ENCODE results near the gene LIG3. TPM values are rescaled to one million over a fixed set of nuclear protein-coding genes. Genes with fewer than 3 reads are reported as not detected.
"Not testable (repeated sequence)": the region's sequence is repeated elsewhere in the genome, so short reads cannot be mapped to it uniquely, and the experiment has no call there.

LIG3 gene
- total RNA-seq, 3 donors from 2014 or later: 13.8 to 159 (median 54.0) TPM

DNA sequence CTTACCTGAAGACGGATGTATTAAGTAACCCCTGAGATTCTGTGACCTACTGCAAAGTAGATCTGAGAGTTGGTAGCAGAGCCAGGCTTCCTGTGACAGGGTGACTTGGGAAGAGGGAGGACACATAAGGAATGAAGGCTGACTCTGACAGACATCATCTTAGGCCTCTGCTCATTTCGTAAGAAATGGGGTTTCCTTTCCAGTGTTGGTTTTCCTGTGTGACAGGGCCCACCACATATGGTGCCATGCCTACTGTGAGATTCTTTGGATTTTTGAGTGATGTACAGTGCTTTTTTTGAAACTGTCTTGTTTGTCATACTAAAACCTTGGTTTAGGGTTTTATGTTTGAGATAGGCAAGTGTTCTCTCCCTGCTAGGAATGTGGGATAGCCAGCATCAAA lies 12.7 kb downstream of the LIG3 start:
- H3K36me3 ChIP-seq: no peaks in the 10 kb centered on the region
- H3K4me3 ChIP-seq: no peak overlapping the region
- no peaks in the 10 kb centered on the region for H3K9me3 ChIP-seq
- intact Hi-C loops (cut with DNase I; ENCODE audit: low total_unique reads): no loop called here
- H3K27me3 ChIP-seq: no peaks in the 10 kb centered on the region
- H3K27ac ChIP-seq: no peak overlapping the region
- peaks cover 0 to 9% of the 10 kb centered on the region in 2 donors for H3K4me1 ChIP-seq
- TF ChIP-seq POLR2AphosphoS5 (IDR thresholded peaks at IDR 0.05) (no peak), POLR2A (IDR thresholded peaks at IDR 0.05) (no peak)
- TF ChIP-seq, protein P1, sequence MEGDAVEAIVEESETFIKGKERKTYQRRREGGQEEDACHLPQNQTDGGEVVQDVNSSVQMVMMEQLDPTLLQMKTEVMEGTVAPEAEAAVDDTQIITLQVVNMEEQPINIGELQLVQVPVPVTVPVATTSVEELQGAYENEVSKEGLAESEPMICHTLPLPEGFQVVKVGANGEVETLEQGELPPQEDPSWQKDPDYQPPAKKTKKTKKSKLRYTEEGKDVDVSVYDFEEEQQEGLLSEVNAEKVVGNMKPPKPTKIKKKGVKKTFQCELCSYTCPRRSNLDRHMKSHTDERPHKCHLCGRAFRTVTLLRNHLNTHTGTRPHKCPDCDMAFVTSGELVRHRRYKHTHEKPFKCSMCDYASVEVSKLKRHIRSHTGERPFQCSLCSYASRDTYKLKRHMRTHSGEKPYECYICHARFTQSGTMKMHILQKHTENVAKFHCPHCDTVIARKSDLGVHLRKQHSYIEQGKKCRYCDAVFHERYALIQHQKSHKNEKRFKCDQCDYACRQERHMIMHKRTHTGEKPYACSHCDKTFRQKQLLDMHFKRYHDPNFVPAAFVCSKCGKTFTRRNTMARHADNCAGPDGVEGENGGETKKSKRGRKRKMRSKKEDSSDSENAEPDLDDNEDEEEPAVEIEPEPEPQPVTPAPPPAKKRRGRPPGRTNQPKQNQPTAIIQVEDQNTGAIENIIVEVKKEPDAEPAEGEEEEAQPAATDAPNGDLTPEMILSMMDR (IDR thresholded peaks at IDR 0.05): no peak
- no peak for DNase-seq (ENCODE audit: low spot score in 2 of 2)

DNA sequence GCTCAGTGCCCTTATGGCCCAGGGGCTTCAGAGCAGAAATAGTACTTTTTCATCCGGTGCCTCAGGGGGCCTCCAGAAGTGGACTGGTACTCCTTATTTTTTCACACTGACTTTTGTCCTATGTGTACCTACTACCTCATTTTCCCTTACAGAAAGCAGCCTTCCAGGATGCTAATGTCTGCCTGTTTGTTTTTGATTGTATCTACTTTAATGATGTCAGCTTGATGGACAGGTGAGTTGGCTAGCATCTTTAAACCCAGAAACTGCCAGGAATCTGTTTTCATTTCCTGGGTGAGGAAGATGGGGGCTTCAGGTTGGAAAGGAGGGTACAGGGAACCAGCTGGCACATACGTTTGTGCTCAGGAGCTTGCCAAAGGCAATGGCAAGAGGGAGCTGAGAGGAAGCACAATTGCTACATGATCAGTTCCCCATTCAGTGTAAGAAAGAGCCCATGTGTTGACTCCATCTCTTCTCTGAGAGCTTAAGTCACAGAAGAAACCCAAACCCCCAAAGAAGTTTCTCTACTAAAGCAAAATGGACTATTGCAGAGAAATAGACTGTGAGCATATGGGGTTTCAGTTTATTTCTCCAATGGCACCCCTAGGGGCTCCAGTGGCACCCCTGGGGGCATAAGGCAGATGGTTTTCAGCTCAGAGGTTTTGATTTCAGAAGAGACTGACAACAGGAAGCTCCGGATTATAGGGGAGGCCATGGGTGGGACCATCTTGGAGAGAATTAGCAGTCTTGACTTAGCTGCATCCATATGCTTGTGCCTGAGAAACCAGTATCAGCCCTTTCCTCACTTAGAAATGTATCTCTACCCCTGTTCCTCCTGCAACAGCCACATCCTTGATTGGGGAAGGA lies 16.3 kb downstream of the LIG3 start:
- Histone ChIP-seq H3K27ac (peak overlapping the region; percentile 75 to 79), H3K9me3 (no peaks in the 10 kb centered on the region), H3K27me3 (no peaks in the 10 kb centered on the region), H3K4me3 (no peak overlapping the region), H3K4me1 (peaks cover 0 to 9% of the 10 kb centered on the region in 2 donors), H3K36me3 (no peaks in the 10 kb centered on the region)
- DNase-seq (ENCODE audit: low spot score in 2 of 2): no peak
- intact Hi-C loops (cut with DNase I; ENCODE audit: low total_unique reads): no loop called here
- TF ChIP-seq, protein P1 (IDR thresholded peaks at IDR 0.05): no peak
- TF ChIP-seq POLR2A (IDR thresholded peaks at IDR 0.05) (no peak), POLR2AphosphoS5 (IDR thresholded peaks at IDR 0.05) (no peak)

GRCh38 chr17:34997355-34997862 lies 17.1 kb downstream of the LIG3 start:
- Histone ChIP-seq H3K4me1 (peaks cover 0 to 9% of the 10 kb centered on the region in 2 donors), H3K36me3 (no peaks in the 10 kb centered on the region), H3K9me3 (no peaks in the 10 kb centered on the region), H3K27me3 (no peaks in the 10 kb centered on the region), H3K27ac (peak overlapping the region; percentile 75 to 79), H3K4me3 (no peak overlapping the region)
- intact Hi-C loops (cut with DNase I; ENCODE audit: low total_unique reads): no loop called here
- TF ChIP-seq POLR2AphosphoS5 (IDR thresholded peaks at IDR 0.05): peak in 1 of 3 donors; percentile 30
- TF ChIP-seq, protein P1 (IDR thresholded peaks at IDR 0.05): no peak
- DNase-seq (ENCODE audit: low spot score in 2 of 2): peak; percentile 63 to 71

DNA sequence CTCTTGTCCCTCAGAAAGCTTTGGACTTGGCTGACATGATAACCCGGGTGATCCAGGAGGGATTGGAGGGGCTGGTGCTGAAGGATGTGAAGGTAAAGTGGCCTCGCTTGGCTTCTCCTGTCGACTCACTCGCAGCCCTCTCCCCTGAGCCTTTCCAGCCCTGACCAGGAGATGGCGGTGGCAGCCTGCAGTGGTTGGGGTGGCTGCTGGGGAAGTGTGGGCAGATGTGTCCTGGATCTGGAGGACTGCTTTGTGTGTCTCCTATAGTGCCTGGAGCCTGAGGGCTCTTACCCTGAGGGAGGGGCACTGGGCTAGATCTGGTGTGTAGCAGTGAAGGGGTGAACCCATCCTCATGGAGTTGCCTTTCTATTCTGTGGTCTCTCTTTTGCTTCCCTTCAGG lies 17.9 kb downstream of the LIG3 start:
- Histone ChIP-seq H3K27me3 (no peaks in the 10 kb centered on the region), H3K4me3 (no peak overlapping the region), H3K4me1 (peaks cover 0 to 9% of the 10 kb centered on the region in 2 donors), H3K27ac (peak overlapping the region; percentile 75 to 79), H3K36me3 (no peaks in the 10 kb centered on the region), H3K9me3 (no peaks in the 10 kb centered on the region)
- TF ChIP-seq, protein P1 (IDR thresholded peaks at IDR 0.05): peak in 2 of 3 donors; percentile 40 to 60
- no peak for TF ChIP-seq POLR2A (IDR thresholded peaks at IDR 0.05)
- peak in 1 of 2 donors; percentile 48 for DNase-seq (ENCODE audit: low spot score in 2 of 2)
- intact Hi-C loops (cut with DNase I; ENCODE audit: low total_unique reads): no loop called here

- H3K4me1 ChIP-seq: peaks cover 0 to 9% of the 10 kb centered on the region in 2 donors
- intact Hi-C loops (cut with DNase I; ENCODE audit: low total_unique reads): no loop called here
Observed at GRCh38 chr17:34999456-34999855, 19.1 kb downstream of the LIG3 start.

DNA sequence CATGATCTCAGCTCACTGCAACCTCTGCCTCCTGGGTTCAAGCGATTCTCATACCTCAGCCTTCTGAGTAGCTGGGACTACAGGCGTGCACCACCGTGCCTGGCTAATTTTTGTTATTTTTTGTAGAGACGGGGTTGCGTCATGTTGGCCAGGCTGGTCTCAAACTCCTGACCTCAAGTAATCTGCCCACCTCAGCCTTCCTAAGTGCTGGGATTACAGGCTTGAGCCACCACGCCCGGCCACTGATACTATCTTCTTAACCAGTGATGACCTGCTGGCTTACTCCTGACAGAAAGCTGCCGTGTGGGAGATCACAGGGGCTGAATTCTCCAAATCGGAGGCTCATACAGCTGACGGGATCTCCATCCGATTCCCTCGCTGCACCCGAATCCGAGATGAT lies 20.7 kb downstream of the LIG3 start:
- not testable (repeated sequence) for DNase-seq (ENCODE audit: low spot score in 2 of 2)

More at GRCh38 chr17:34999456-34999855, 19.1 kb downstream of the LIG3 start:
- no peak for DNase-seq (ENCODE audit: low spot score in 2 of 2)
- H3K36me3 ChIP-seq: no peaks in the 10 kb centered on the region
- no peak overlapping the region for H3K27ac ChIP-seq
- no peaks in the 10 kb centered on the region for H3K9me3 ChIP-seq
- no peaks in the 10 kb centered on the region for H3K27me3 ChIP-seq
- TF ChIP-seq, protein P1 (IDR thresholded peaks at IDR 0.05): no peak
- no peak for TF ChIP-seq POLR2AphosphoS5 (IDR thresholded peaks at IDR 0.05)
- TF ChIP-seq POLR2A (IDR thresholded peaks at IDR 0.05): no peak
- H3K4me3 ChIP-seq: no peak overlapping the region

More for the DNA sequence above, 20.7 kb downstream of the LIG3 start:
- H3K27me3 ChIP-seq; H3K36me3 ChIP-seq; H3K9me3 ChIP-seq; H3K4me3 ChIP-seq; H3K4me1 ChIP-seq; H3K27ac ChIP-seq; intact Hi-C loops (cut with DNase I; ENCODE audit: low total_unique reads): not testable (repeated sequence)
